Retinal pigment epithelial cell (primary cell): Measurements from ENCODE around the gene SLX9.

Experiments
- DNase-seq: peaks from one replicate; pipeline ENCODE4 v3.0.0-alpha.2; 2010; ENCODE audit warnings: low read depth
- H3K4me3 ChIP-seq: 2 replicates; pipeline ENCODE4 v1.5.1; 2011; ENCODE audit warnings: mild to moderate bottlenecking, low read length, control low read depth, moderate library complexity
- TF ChIP-seq, protein P1 (sequence below): conservative IDR thresholded peaks from 2 replicates; pipeline ENCODE4 v1.5.1; 2011; ENCODE audit warnings: low read depth, low read length, control low read depth, inconsistent platforms

SLX9 gene

DNA sequence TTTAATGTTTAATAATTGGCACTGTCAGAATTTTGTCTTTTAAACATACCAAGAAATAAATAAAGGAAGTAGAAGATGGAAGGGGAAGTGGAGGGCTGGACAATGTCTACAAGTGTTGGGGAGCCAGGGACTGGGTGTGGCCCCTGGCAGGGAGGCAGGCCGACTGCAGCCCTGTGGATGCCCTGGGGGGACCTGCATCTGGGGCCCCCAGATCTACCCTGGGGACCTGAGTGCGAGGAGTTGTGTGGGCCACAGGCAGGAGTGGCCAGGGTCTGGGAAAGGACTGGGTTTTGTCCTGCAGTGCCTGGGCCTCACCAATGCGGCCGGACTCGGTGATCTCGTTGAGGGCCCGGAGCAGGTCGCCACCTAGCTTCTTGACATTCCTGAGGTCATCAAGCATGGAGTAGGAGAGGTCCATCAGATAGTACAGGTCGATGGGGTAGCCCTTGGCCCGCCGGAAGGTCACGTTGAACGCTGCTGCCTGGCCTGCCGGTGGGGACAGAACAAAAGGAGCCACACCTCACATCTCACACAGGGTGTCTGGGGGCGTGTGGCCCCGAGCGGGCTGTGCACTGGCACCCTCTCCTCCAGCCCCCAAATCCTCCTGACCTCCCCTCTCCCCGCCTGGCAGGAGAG, 36.7 kb upstream of the SLX9 start:
- H3K4me3 ChIP-seq, result no peak overlapping the region
- TF ChIP-seq, protein P1, sequence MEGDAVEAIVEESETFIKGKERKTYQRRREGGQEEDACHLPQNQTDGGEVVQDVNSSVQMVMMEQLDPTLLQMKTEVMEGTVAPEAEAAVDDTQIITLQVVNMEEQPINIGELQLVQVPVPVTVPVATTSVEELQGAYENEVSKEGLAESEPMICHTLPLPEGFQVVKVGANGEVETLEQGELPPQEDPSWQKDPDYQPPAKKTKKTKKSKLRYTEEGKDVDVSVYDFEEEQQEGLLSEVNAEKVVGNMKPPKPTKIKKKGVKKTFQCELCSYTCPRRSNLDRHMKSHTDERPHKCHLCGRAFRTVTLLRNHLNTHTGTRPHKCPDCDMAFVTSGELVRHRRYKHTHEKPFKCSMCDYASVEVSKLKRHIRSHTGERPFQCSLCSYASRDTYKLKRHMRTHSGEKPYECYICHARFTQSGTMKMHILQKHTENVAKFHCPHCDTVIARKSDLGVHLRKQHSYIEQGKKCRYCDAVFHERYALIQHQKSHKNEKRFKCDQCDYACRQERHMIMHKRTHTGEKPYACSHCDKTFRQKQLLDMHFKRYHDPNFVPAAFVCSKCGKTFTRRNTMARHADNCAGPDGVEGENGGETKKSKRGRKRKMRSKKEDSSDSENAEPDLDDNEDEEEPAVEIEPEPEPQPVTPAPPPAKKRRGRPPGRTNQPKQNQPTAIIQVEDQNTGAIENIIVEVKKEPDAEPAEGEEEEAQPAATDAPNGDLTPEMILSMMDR, result no peak
- no peak for DNase-seq

DNA sequence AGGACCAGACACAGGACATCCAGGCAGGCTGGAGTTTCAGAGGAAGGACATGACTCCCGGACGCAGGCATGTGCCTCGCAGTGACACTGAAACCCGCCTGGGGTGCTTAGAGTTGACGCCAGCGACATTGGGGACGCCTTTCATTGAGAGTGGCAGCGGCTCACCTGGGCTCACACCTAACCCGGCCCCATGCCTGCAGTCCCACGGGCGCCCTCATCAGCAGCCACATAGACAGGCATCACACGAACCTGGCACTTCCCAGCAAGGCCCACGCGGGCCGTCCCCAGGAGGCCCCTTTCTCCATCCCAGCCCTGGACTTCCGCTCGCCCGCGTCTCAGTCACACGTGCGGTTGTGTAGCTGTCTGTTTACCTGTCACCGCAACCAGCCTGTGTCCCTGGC, 36.1 kb upstream of the SLX9 start:
- no peak overlapping the region for H3K4me3 ChIP-seq
- no peak for DNase-seq
- TF ChIP-seq, protein P1, result no peak

DNA sequence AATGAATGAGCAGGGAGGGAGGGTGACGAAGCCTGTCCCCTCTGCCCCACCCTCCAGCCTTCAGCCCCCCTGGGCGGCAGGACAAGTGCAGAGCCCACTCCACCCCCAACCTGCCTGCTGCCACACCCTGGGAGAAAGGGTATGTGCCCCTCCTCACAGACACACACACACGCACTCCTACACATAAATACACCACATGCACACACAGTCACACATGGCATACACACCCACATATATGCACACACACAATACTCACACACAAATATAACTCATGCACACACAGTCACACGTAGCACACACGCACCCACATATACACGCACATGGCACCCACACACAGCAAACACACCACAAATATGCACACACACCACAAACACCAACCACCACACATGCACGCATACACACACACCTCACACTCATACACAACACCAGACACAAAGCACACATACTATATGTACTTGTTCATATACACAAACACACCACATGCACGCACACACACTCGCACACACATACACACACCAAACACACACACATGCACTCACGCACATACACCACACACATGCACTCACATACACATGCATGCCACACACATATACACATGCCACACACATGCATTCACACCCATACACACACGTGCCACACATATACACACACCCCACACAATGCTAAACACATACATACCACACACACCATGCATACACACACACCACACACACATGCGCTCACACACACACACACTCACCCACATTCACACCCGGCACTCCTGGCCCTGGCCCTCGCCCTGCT, 35.5 kb upstream of the SLX9 start:
- no peak overlapping the region for H3K4me3 ChIP-seq
- TF ChIP-seq, protein P1, result no peak
- no peak for DNase-seq

DNA sequence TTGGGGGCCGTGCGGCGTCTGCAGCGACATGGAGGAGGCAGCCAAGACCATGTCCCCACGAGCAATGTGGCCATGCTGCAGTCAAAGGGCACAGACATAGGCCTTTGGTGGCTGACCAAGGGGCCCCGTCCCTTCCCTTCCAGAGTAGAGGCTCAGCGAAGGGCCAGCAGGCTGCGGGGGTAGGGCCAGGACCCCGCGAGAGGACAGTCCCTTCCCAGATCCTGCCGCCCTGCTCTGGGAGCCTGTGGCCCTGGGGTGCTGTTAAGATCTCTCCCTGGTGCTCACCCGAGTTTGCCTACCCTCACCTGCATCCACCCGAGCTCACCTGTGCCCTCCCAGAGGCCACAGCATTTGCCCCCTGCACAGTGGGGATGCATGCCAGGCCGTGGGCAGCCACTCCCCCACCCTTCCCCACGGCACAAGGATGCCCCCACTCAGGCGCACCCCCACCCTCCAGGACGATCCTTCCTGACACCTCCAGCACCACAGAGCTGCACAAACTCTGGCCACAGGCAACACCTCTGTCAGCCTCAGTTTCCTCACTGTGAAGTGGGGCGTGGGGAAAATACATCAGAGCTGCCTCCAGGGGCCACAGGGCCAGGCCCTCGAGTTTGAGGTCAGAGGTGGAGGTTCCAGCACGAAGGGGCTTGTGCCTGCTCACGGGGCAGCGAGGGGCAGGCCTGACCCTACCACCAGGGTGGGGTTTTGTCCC, 34.7 kb upstream of the SLX9 start:
- TF ChIP-seq, protein P1, result no peak
- no peak overlapping the region for H3K4me3 ChIP-seq
- no peak for DNase-seq

DNA sequence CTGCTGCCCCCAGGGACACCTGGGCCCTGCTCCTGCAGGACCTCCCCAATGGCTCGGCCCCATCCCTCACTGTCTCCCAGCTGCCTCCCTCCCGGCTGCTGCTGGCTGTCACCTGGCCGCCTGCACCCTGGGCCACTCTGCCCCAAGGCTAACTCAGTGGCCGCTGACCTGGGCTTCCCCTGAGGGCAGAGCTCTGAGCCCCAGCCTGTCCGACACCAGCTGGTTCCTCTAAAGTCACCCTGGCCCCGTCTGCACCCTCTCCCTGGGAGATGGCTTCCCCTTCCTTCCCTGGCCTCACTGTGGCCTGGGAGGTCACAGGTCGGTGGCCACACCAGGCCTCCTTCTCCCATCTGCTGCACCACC, 34.1 kb upstream of the SLX9 start:
- TF ChIP-seq, protein P1, result no peak
- no peak for DNase-seq

DNA sequence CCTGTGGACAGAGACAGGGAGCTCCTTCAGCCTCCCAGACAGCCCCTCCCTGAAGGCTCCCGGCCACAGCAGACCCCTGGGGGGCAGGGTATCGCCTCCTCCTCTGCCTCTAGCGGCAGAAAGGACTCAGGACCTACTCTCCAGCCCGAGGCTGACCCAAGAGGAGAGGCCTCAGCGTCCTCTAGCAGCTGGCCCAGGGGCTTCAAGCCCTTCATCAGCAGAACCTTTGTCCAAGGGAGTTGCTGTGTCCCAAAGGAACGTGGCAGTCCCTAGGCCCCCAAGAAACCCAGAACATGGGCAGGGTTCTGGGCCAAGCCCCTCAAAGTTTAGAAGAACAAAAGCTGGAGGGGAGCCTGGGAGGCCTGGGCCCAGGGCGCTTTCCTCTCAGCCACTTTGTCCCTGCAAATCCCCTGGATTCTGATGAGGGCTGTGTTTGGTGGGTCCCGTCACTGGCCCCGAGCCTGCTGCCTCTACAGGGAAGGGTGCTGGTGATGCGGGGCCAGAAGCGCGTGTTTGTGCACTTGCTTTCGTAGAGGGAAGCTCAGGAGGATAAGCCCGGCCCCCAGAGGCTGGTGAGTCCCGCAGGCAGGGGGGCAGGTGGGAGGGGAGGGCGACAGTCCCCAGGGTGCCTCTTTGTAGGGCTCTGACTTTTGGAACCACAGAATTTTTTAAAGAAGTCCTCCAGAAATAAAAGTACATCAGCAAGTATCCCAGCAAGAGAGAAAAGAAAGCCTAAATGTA, 32.4 kb upstream of the SLX9 start:
- TF ChIP-seq, protein P1, result no peak

More for the DNA sequence above, 34.1 kb upstream of the SLX9 start:
- no peak overlapping the region for H3K4me3 ChIP-seq

More for the DNA sequence above, 32.4 kb upstream of the SLX9 start:
- no peak for DNase-seq
- no peak overlapping the region for H3K4me3 ChIP-seq
